NCI-H2196 treated with DMSO at 0.1 percent for 48 hours (cell line): Measurements from ENCODE around the gene CALR.
"Not testable (repeated sequence)": the region's sequence is repeated elsewhere in the genome, so short reads cannot be mapped to it uniquely, and the experiment has no call there.

Experiments used
- DNase-seq: peaks from one replicate; lab custom pipeline; 2025; ENCODE audit not compliant: unreplicated experiment; lab: John Stamatoyannopoulos, UW

Gene CALR

DNA sequence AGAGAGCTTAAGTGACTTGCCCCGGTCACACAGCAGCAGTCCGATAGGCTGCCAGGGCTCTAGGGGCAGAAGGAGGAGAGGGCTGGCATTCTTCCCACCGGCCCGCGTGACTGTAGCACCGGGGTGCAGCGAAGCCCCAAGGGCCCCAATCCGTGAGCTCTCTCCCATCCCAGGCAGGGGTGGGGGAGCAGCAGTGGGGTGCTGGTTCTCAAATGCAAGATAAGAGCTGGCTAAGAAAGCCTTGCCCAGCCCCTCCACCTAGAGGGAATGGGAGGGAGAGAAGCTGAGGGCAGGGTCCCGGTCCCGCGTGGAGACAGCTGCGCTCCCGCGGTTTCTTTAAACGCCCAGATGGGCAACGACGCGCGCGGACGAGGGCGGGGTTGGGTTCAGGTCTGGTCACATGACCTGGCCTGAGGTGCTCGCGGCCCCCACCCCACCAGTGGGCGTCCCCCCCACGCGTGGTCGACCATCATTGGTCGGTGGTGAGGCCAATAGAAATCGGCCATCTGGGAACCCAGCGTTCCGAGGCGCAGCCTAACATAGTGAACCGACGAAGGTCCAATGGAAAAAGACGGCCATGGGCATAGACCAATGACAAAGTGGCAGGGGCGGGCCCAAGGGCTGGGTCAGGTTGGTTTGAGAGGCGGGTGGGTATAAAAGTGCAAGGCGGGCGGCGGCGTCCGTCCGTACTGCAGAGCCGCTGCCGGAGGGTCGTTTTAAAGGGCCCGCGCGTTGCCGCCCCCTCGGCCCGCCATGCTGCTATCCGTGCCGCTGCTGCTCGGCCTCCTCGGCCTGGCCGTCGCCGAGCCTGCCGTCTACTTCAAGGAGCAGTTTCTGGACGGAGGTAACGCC is at the start of gene CALR:
Gene CALR, plus strand, starts transcription at position 683 of the 852 bp plus-strand sequence. Its CDS starts 71 bp downstream, at position 754.
- DNase-seq: peak; percentile 98

DNA sequence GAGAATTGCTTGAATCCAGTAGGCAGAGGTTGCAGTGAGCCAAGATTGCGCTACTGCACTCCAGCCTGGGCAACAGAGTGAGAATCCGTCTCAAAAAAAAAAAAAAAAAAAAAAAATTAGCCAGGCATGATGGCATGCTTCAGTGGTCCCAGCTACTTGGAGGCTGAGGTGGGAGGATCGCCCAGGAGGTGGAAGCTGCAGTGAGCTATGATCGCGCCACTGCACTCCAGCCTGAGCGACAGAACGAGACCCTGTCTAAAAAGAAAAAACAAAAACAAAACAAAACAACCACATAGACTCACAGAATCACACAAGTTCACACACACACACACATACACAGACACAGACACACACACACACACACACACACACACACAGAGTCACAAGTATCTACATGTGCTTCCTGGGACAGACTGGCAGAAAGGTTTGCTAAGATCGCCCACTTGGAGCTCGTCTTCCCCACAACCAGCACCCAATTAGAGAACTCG is 48.1 kb upstream of the CALR start:
- not testable (repeated sequence) for DNase-seq

DNA sequence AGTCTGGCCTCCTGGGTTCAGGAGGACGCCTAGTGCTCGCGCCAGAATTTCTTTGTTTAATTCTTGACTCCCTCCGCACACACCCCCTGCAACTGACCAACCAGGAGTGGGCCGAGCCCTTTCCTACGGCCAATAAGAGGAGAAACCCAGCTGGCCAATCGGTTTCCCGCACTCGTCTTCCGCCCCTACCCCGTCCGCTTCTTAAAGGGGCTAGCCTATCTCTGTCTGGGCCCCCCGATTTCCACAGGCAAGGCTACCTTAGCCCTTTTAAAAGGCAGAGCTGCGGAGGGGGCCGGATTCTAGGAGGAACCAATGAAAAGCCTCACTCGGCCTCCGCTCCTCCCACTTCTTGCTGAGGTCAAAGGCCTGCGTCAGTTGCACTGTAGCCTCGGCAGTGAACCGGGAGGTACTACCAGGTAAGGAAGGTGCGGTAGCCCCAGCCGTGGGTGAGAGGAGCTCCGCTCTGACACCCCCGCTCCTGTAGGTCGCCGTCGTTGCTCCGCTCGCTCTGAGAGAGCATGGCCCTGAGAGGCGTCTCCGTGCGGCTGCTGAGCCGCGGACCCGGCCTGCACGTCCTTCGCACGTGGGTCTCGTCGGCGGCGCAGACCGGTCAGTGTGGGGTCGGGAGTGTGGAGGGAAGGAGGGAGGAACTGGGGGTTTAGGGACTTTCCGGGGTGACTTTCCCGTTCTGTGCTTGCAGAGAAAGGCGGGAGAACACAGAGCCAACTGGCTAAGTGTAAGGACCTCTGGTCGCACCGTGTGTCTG is 47.4 kb upstream of the CALR start, which contains the start of gene GCDH:
Gene GCDH, plus strand, starts transcription at position 374 of the 766 bp plus-strand sequence. Its CDS starts 145 bp downstream, at position 519.
- peak; percentile 100 for DNase-seq

DNA sequence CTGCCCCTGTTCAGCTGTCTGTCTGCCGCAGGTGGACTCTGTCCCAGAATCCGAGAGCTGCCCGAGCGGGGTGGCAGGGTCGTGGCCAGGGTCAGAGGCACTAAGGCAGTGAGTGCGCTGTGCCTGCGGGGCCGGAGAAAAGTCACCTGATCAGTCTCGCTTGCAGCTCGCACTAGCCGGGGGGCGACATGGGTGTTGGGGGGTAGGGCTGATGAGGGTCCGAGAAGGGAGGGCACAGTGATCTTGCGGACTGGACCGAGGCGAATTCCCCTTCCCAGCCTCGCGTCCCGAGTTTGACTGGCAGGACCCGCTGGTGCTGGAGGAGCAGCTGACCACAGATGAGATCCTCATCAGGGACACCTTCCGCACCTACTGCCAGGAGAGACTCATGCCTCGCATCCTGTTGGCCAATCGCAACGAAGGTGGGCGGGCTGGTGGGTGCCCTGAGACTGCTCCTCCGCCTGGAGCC is 46.8 kb upstream of the CALR start:
- no peak for DNase-seq

DNA sequence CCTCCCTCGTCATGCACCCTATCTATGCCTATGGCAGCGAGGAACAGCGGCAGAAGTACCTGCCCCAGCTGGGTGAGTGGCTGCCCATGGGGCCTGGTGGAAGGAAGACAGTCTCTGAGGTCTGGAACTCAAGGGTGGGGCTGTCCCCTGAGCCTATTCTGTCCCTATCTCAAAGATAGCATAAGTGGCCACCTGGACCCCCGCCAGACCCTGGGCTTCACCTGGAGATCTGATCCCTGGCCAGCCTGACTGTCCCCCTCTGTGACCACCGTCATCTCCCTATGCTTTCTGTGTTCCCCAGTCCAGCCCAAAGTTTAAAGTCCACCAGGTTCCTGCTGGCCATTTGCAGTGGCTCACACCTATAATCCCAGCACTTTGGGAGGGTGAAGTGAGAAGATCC is 44.8 kb upstream of the CALR start:
- no peak for DNase-seq

DNA sequence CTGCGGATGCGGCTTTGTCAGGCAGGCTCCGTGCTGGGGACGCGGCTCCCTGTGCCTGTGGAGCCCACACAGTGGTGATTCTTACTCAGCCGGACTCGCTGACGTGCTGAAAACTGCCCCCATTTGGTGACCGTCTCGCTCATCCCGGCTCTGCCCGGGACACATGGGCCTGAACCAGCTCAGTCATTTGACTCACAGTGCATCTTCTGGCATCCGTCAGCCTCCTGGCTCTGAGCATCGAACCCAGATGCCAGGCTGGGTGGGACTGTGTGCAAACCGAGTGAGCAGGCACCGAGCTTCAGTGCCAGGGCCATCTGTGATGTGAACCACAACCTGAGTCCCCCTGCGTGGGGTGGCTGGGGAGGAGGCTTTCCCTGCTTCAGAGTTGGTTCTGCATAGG is 41.9 kb upstream of the CALR start:
- no peak for DNase-seq

DNA sequence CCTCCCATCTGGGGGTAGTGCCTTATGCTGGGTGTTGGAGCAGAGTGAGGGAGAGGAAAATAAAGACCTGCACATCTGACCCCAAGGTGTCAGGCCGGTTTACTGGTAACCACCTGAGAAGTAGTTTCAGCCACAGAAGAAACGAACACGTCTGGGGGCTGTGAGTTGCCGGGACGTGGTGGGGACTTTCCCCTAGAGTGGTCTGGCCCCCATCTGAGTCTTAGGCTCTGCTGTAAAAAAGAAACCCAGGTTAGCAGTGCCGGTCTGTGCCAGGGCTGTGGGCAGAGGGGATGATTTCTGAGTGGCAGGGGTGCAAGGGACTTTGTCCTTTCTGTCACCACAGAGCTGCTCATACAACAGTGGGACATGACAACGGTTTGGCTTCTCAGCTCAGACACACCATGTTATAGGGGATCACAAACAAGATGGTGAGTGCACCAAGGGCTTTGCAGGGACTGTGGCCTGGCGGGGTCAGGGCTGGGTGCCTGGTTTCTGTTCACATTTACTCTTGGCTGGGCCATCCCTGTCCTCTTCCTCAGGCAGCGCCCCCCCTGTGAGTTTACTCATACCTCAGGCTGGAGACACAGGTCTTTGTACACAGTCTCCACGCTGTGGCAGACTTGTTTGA is 38.4 kb upstream of the CALR start:
- no peak for DNase-seq

DNA sequence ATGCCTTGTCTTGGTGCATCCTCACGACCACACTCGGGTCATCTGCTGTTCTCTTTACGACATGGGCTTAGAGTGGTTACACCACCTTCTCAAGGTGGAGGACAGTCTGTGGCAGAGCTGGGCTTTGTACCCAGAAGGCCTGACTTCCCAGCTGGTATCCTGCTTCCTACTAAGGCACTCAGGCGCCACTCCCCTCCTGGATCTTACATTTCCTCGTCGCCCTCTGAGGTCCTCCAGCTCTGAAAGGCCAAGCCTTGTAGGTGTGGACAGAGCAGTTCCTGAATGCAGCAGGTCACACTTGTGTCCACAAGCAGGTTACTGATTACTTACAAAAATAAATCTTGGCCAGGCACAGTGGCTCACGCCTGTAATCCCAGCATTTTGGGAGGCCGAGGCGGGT is 31.2 kb upstream of the CALR start:
- no peak for DNase-seq

DNA sequence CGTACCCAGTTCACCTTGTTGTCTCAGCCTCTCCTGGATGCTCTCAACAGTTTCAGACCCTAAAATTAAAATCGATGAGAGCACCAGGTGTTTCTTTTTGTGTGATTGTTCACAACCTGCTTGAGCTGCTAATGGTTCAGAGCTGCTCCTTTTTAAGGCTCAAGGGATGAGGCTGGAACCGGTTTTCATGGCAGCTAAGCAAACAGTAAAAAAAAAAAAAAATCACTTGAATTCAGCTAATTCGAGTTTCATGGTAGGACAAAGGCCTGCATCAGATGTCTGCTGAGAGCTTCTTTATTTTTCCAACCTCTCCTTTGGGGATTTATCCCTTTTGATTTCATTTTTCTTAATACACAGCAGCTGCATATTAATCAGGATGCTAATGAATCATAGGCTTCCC is 25.8 kb upstream of the CALR start:
- DNase-seq: peak; percentile 67

DNA sequence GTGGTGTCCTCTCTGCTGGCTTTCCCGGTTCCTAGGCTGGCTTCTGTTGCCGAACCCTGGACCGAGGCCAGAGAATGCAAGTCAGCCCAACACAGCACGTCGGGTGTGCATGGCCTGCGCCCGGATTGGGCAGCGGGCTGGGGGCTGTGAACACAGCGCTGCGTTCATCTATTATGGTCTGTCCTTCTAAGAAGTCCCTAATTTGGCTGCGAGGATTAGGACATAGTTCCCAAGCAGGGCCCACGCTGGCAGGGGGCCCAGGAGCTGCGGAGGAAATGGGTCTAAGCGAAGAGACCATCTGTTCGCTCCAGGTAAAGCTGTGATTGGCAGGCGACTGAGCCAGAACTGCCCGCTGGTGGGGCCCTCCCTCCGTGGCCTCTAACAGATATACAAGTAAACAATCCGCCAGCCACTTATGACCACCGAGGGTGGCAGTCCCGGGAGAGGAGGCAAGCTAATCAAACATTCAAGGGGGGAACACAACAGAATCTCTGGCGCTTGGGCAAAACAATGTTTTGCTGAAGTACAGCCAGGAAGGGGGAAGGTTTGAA is 25.3 kb upstream of the CALR start:
- DNase-seq: peak; percentile 98

DNA sequence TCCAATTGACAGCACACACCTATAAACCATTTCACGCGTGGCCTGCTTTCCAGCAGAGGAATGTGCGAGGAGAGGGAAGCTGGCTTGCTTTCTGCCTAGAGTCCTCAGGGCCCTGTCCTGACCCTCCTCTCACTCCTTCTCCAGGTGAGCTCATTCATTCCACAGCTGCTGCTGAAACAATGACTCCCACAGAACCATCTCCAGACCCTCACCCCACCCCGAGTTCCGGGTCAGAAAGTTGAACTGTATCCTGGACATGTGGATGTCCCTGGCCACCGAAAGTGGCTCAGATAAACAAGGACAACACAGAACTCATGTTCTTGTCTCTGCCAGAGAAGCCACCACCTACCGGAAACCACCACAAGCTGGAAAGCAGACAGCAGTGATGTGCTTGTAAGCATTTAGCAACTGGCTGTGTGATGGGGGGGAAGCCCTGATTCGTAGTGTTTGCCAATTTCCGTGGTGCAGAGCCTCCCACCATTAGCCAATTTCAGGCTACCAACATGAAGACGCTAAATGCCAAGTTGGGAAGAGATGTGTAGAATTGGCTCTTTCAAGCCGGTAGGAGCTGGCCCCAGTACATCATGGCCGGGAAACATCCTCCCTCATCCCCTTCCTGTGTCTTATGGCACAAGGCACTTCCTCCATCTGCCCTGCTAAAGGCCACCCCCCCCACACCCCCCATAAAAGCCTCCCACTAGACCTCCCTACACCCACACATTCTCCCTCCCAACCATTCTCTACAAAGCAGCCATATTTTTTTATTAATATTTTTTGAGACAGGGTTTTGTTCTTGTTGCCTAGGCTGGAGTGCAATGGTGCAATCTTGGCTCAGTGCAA is 24.3 kb upstream of the CALR start:
- DNase-seq: peak; percentile 13

DNA sequence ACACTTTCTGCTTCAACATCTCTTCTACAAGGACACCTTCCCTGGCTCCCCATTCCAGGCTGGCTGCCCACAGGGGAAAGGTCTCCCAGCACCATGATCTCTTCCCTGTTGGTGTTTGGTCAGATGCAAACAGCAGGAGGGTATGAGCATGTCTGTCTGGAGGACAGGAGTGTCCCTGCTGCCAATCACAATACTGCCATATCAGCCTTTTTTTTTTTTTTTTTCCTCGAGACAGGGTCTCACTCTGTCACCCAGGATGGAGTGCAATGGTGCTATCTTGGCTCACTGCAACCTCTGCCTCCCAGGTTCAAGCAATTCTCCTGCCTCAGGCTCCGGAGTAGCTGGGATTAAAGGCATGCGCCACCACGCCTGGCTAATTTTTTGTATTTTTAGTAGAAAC is 22.5 kb upstream of the CALR start:
- DNase-seq: not testable (repeated sequence)

DNA sequence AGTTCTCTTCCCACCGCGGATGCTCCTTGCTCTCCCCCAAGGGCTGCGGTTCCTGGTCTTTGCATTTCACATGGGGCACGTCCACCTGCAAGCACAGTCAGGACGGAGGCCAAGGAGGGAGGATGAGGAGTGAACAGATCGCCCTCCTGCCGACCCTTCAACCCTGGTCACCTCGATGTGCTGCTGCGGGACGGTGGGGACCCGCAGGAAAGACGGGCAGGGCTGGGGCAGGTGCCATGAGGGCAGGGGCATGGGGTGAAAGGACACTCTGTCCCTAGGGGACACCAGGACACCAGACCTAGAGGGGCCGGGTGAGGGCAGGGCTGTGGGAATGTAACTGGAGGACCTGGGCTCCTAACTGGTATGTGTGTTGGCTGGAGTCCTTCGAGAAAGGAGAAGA is 20.2 kb upstream of the CALR start:
- DNase-seq: no peak

DNA sequence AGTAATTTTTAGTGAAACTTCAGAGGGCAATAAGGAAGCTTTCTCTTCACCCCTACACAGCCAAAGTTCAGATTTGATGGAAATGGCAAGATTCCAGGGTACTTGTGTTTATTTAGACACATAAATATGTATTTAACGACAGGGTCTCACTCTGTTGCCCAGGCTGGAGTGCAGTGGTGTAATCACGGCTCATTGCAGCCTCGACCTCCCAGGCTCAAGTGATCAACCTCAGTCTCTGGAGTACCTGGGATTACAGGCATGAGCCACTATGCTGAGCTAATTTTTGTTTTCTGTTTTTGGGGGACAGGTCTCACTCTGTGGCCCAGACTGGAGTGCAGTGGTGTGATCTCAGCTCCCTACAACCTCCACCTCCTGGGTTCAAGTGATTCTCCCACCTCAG is 17.4 kb upstream of the CALR start:
- no peak for DNase-seq

DNA sequence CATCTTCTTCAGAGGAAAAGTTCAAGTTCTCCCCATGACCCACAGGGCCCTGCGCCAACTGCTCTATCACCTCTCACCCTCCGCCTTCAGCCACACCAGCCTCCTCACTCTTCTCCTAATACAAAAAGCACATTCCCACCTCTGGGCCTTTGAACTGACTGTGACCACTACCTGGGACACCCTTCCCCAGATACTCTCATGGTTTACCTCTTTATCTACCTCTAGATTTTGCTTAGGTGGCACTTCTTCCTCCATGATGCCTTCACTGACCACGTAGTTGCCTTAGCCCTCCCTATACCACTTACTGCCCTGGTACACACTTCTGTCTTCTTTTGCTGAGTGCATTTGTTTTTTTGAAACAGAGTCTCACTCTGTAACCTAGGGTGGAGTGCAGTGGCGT is 15.4 kb upstream of the CALR start:
- no peak for DNase-seq

DNA sequence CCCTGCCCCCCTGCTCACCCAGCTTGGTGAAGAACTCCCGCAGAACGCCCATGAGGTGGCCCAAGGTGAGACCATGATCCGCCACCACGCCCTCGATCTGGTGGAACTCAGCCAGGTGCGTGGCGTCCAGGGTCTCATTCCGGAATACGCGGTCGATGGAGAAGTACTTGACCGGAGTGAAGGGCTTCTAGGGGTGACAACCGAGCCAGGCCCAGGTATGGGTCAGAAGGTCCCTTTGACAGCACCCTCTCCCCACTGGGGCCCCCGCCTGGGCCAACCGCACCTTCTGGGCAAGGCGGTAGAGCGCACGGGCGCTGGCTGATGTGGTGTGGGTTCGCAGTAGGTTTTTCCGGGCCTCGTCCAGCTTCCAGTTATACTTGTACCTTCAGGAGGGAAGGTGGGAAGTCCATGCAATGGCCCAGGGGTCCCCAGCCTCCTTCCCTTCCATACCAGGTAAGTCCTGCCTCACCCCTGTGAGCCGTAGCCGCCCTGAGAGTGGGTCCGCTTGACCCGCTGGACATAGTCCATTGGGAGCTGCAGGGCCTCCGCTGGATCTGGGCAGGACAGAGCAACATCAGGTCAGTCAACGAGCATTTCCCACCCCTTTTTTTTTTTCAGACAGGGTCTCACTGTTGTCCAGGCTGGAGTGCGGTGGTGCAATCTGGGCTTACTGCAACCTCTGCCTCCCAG is 13.6 kb upstream of the CALR start:
- no peak for DNase-seq

DNA sequence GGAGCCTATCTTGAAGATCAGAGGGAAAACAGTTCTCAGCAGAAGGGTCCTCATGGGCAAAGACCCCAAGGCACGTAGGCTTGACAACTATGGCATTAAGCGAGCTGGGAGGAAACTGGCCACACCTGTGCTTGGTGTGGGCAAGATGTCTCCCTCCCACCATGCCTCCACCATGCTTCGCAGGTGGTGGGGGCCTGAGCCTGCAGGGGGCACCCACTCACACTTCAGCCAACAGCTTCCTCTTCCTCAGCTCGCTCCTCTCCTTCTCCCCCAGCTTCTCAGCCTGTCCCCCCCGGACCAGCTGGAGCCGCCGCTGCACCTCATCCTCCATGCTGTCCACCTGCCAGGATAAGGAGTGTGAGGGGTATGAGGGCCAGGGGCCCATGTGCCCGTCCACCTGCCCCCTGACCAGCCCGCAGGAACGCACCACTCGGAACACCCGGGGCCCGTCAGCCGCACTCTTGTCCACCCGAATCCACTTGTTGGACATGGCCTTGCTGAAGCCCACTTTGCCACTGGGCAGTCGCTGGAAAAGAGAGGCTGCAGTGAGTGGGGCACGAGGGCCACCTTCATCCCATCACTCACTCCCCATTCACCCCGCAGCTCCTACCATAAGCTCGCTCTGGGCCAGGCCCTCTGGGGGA is 8.3 kb upstream of the CALR start:
- no peak for DNase-seq

DNA sequence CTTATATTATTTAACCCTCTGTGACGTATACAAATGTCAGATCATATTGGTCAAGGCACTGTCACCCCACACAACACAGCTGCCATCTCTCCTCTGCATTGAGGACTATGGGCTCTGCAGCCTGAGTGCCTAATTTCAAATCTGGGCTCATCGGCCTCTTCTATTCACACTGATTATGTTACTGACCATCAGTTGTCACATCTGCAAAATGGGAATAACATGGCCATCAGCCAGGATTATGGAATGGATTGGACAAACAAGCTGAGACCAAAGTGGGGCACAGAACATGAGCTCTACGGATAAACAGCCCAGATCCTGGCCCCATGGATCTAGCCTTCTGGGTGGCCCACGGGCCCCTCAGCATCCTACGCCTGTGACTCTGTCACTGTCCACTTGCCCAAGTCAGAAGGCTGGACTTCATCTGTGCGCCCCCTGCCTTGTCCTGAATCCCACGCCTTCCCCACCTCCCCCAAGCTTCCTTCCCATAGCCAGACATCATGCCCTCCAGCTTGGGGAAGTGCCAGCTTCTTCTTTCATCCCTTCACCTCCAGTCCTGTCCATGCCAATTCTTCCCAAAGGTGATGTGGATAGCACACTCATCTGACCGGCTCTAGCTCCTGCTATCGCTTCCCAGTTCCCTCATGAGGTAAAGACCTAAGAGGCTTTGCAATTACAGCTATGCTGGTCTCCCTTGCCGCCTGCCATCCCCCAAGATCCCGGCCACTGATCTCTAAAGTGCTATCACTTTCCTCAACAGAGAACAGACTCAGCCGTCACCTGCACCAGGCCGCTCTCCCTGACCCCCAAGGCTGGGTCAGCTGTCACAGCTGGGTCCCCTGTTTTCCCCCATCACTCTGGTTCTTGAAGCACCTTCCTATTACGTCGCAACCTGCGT is 5.8 kb upstream of the CALR start:
- no peak for DNase-seq
